GM12892 (cell line): ENCODE data around the gene SLC22A13.

ENCODE experiments used
- POLR2A ChIP-seq: IDR thresholded peaks from 2 replicates; pipeline ENCODE4 v1.6.1; 2011; ENCODE audit warnings: low read depth, low read length, control low read depth
- POLR2AphosphoS5 ChIP-seq: IDR thresholded peaks from 2 replicates; pipeline ENCODE4 v1.6.1; 2011; ENCODE audit warnings: low read depth, low read length, control low read depth

GRCh38 chr3:38268087-38268486 lies 2.5 kb downstream of the SLC22A13 start:
- TF ChIP-seq POLR2AphosphoS5 (no peak), POLR2A (no peak)
